ENCODE results near the gene ASIC4. TPM values are rescaled to one million over a fixed set of nuclear protein-coding genes. Genes with fewer than 3 reads are reported as not detected.

ASIC4 gene
- total and polyA plus RNA-seq, 3 experiments from 2014 or later, result not detected

GRCh38 chr2:219510512-219511135, 3.7 kb upstream of the ASIC4 start:
- ChIA-PET POLR2A (interaction anchor here (1.0 kb wide), 1 partner anchor 11 kb away, joined by 5 read pairs; the partner anchor contains the start of gene GMPPA), CTCF (interaction anchor here (0.9 to 6.7 kb wide), 9 partner anchors 10 to 88 kb away, joined by 3 to 36 read pairs (median 5); partner anchors contain the start of gene GMPPA)
- Histone ChIP-seq H3K27ac (ENCODE audit: low read depth, low read length) (peak overlapping the region; percentile 43), H3K36me3 (ENCODE audit: insufficient read depth, low read length) (no peaks in the 10 kb centered on the region), H3K9me3 (ENCODE audit: low read length) (no peaks in the 10 kb centered on the region), H3K4me3 (ENCODE audit: low read length) (no peak overlapping the region), H3K27me3 (ENCODE audit: insufficient read depth, low read length, poor library complexity, severe bottlenecking) (peaks cover 12% of the 10 kb centered on the region), H3K4me1 (ENCODE audit: insufficient read depth, low read length) (peaks cover 15% of the 10 kb centered on the region)
- Mint-ChIP-seq H3K27ac (no peak overlapping the region), H3K36me3 (peaks cover 1 to 18% (median 3%) of the 10 kb centered on the region in 3 donors), H3K9me3 (peaks cover 0 to 4% (median 0%) of the 10 kb centered on the region in 5 donors), H3K4me3 (peak overlapping the region in 3 of 7 donors; percentile 19 to 36 (median 32)), H3K27me3 (peaks cover 45 to 63% of the 10 kb centered on the region in 2 donors), H3K4me1 (peaks cover 17 to 39% (median 20%) of the 10 kb centered on the region in 3 donors)
- no peak for DNase-seq

- H3K4me1 ChIP-seq (ENCODE audit: insufficient read depth, low read length), result peaks cover 15% of the 10 kb centered on the region
- ChIA-PET CTCF (interaction anchor here (0.9 to 6.7 kb wide), 4 partner anchors 14 to 30 kb away, joined by 4 to 36 read pairs (median 10); partner anchors contain the start of gene GMPPA), POLR2A (no interaction called here)
- H3K4me3 ChIP-seq (ENCODE audit: low read length), result no peak overlapping the region
- H3K9me3 ChIP-seq (ENCODE audit: low read length), result no peaks in the 10 kb centered on the region
- H3K27ac ChIP-seq (ENCODE audit: low read depth, low read length), result no peak overlapping the region
- Mint-ChIP-seq H3K4me1 (peaks cover 17 to 42% (median 20%) of the 10 kb centered on the region in 3 donors), H3K4me3 (peak overlapping the region in 1 of 7 donors; percentile 4), H3K36me3 (peaks cover 0 to 8% (median under 1%) of the 10 kb centered on the region in 3 donors), H3K27me3 (peaks cover 54 to 74% of the 10 kb centered on the region in 2 donors), H3K27ac (no peak overlapping the region), H3K9me3 (peaks cover 0 to 4% (median 0%) of the 10 kb centered on the region in 5 donors)
- no peaks in the 10 kb centered on the region for H3K36me3 ChIP-seq (ENCODE audit: insufficient read depth, low read length)
- DNase-seq, result no peak
- H3K27me3 ChIP-seq (ENCODE audit: insufficient read depth, low read length, poor library complexity, severe bottlenecking), result peaks cover 12% of the 10 kb centered on the region
Observed at GRCh38 chr2:219511547-219512325, 2.5 kb upstream of the ASIC4 start.

- H3K27me3 ChIP-seq (ENCODE audit: insufficient read depth, low read length, poor library complexity, severe bottlenecking), result peaks cover 12% of the 10 kb centered on the region
- no peak for DNase-seq
- CTCF ChIA-PET, result interaction anchor here (1.7 to 6.7 kb wide), 3 partner anchors 17 to 29 kb away, joined by 8 to 36 read pairs (median 12); partner anchors contain the start of gene GMPPA
- H3K36me3 ChIP-seq (ENCODE audit: insufficient read depth, low read length), result no peaks in the 10 kb centered on the region
- Mint-ChIP-seq H3K9me3 (peaks cover 0 to 4% (median 0%) of the 10 kb centered on the region in 5 donors), H3K36me3 (peaks cover 0 to 2% (median 0%) of the 10 kb centered on the region in 3 donors), H3K27me3 (peaks cover 64 to 80% of the 10 kb centered on the region in 2 donors), H3K4me3 (no peak overlapping the region), H3K27ac (no peak overlapping the region), H3K4me1 (peaks cover 17 to 42% (median 20%) of the 10 kb centered on the region in 3 donors)
- no peaks in the 10 kb centered on the region for H3K9me3 ChIP-seq (ENCODE audit: low read length)
- H3K4me3 ChIP-seq (ENCODE audit: low read length), result no peak overlapping the region
- no peak overlapping the region for H3K27ac ChIP-seq (ENCODE audit: low read depth, low read length)
- H3K4me1 ChIP-seq (ENCODE audit: insufficient read depth, low read length), result peaks cover 15% of the 10 kb centered on the region
- POLR2A ChIA-PET, result no interaction called here
Observed at GRCh38 chr2:219512524-219513216, 1.6 kb upstream of the ASIC4 start.

GRCh38 chr2:219513787-219514186, 495 bp upstream of the ASIC4 start:
- Histone ChIP-seq H3K4me3 (ENCODE audit: low read length) (no peak overlapping the region), H3K36me3 (ENCODE audit: insufficient read depth, low read length) (no peaks in the 10 kb centered on the region), H3K27ac (ENCODE audit: low read depth, low read length) (peak overlapping the region; percentile 31), H3K9me3 (ENCODE audit: low read length) (no peaks in the 10 kb centered on the region), H3K4me1 (ENCODE audit: insufficient read depth, low read length) (peaks cover 15% of the 10 kb centered on the region), H3K27me3 (ENCODE audit: insufficient read depth, low read length, poor library complexity, severe bottlenecking) (peaks cover 12% of the 10 kb centered on the region)
- peaks cover 67 to 87% of the 10 kb centered on the region in 2 donors for H3K27me3 Mint-ChIP-seq
- POLR2A ChIA-PET, result no interaction called here
- H3K36me3 Mint-ChIP-seq, result no peaks in the 10 kb centered on the region
- H3K4me1 Mint-ChIP-seq, result peaks cover 17 to 42% (median 20%) of the 10 kb centered on the region in 3 donors
- no peak for DNase-seq
- H3K9me3 Mint-ChIP-seq, result peaks cover 0 to 4% (median 0%) of the 10 kb centered on the region in 5 donors
- peak overlapping the region in 4 of 7 donors; percentile 3 to 47 (median 41) for H3K4me3 Mint-ChIP-seq
- H3K27ac Mint-ChIP-seq, result no peak overlapping the region
- CTCF ChIA-PET, result interaction anchor here (1.0 kb wide), 1 partner anchor 16 kb away, joined by 5 read pairs; no protein-coding TSS in a partner anchor

- no peak for DNase-seq
- Mint-ChIP-seq H3K4me3 (no peak overlapping the region), H3K36me3 (peaks cover 0 to 4% (median 0%) of the 10 kb centered on the region in 3 donors), H3K4me1 (peaks cover 14 to 34% (median 16%) of the 10 kb centered on the region in 3 donors), H3K27ac (no peak overlapping the region), H3K9me3 (peaks cover 0 to 4% (median 0%) of the 10 kb centered on the region in 5 donors), H3K27me3 (peaks cover 68 to 89% of the 10 kb centered on the region in 2 donors)
- Histone ChIP-seq H3K4me1 (ENCODE audit: insufficient read depth, low read length) (peaks cover 6% of the 10 kb centered on the region), H3K36me3 (ENCODE audit: insufficient read depth, low read length) (no peaks in the 10 kb centered on the region), H3K9me3 (ENCODE audit: low read length) (no peaks in the 10 kb centered on the region), H3K27ac (ENCODE audit: low read depth, low read length) (no peak overlapping the region), H3K4me3 (ENCODE audit: low read length) (no peak overlapping the region), H3K27me3 (ENCODE audit: insufficient read depth, low read length, poor library complexity, severe bottlenecking) (peaks cover 12% of the 10 kb centered on the region)
- CTCF ChIA-PET, result interaction anchor here (1.4 kb wide), 1 partner anchor 14 kb away, joined by 3 read pairs; no protein-coding TSS in a partner anchor
- POLR2A ChIA-PET, result no interaction called here
Observed at GRCh38 chr2:219514836-219515235, 554 bp downstream of the ASIC4 start.

GRCh38 chr2:219515874-219516629, 1.8 kb downstream of the ASIC4 start:
- DNase-seq, result no peak
- no peaks in the 10 kb centered on the region for H3K36me3 ChIP-seq (ENCODE audit: insufficient read depth, low read length)
- no peak overlapping the region for H3K4me3 ChIP-seq (ENCODE audit: low read length)
- CTCF ChIA-PET, result no interaction called here
- H3K27me3 ChIP-seq (ENCODE audit: insufficient read depth, low read length, poor library complexity, severe bottlenecking), result peaks cover 12% of the 10 kb centered on the region
- Mint-ChIP-seq H3K27me3 (peaks cover 63 to 89% of the 10 kb centered on the region in 2 donors), H3K9me3 (peaks cover 0 to 2% (median 0%) of the 10 kb centered on the region in 5 donors), H3K27ac (peak overlapping the region in 1 of 8 donors; percentile 48), H3K36me3 (peaks cover 0 to 4% (median 0%) of the 10 kb centered on the region in 3 donors), H3K4me3 (no peak overlapping the region), H3K4me1 (peaks cover 9 to 26% (median 10%) of the 10 kb centered on the region in 3 donors)
- no peaks in the 10 kb centered on the region for H3K4me1 ChIP-seq (ENCODE audit: insufficient read depth, low read length)
- no peaks in the 10 kb centered on the region for H3K9me3 ChIP-seq (ENCODE audit: low read length)
- H3K27ac ChIP-seq (ENCODE audit: low read depth, low read length), result peak overlapping the region; percentile 47
- POLR2A ChIA-PET, result no interaction called here

GRCh38 chr2:219516888-219517287, 2.6 kb downstream of the ASIC4 start:
- Histone ChIP-seq H3K4me3 (ENCODE audit: low read length) (no peak overlapping the region), H3K9me3 (ENCODE audit: low read length) (no peaks in the 10 kb centered on the region), H3K36me3 (ENCODE audit: insufficient read depth, low read length) (no peaks in the 10 kb centered on the region), H3K4me1 (ENCODE audit: insufficient read depth, low read length) (no peaks in the 10 kb centered on the region), H3K27me3 (ENCODE audit: insufficient read depth, low read length, poor library complexity, severe bottlenecking) (peaks cover 12% of the 10 kb centered on the region), H3K27ac (ENCODE audit: low read depth, low read length) (peak overlapping the region; percentile 47)
- Mint-ChIP-seq H3K27me3 (peaks cover 65 to 90% of the 10 kb centered on the region in 2 donors), H3K36me3 (peaks cover 0 to 4% (median 0%) of the 10 kb centered on the region in 3 donors), H3K27ac (no peak overlapping the region), H3K4me1 (peaks cover 13 to 29% (median 13%) of the 10 kb centered on the region in 3 donors), H3K9me3 (peaks cover 0 to 2% (median 0%) of the 10 kb centered on the region in 5 donors), H3K4me3 (no peak overlapping the region)
- DNase-seq, result no peak
- ChIA-PET CTCF (no interaction called here), POLR2A (no interaction called here)
